Gastroesophageal sphincter (tissue), 4 donors: ENCODE data around the gene DAG1. TPM values are rescaled to one million over a fixed set of nuclear protein-coding genes. Genes with fewer than 3 reads are reported as not detected.

Source experiments
- ATAC-seq: fragments of 150-250 bp; one replicate; pipeline ENCODE4 v1.9.1; 2016; ENCODE audit warnings: mild to moderate bottlenecking, moderate library complexity
- H3K27ac ChIP-seq, 4 donors: fragments of 200-600 bp; sonication (generic) in 3 of 4; 1 replicate in 3 of 4; 2 replicates in 1 of 4; pipeline ENCODE4 v1.5.1; 2016 to 2019
- H3K27me3 ChIP-seq: fragments of 200-600 bp; sonication (generic); one replicate; pipeline ENCODE4 v1.5.1; 2019
- H3K36me3 ChIP-seq, 2 donors: fragments of 200-600 bp; sonication (generic); one replicate each; pipeline ENCODE4 v1.5.1; 2019; ENCODE audit warnings: control low read depth in 1 of 2
- H3K4me1 ChIP-seq, 3 donors: fragments of 200-600 bp; sonication (generic); 1 replicate in 2 of 3; 2 replicates in 1 of 3; pipeline ENCODE4 v1.5.1; 2016 to 2019; ENCODE audit warnings: control low read depth in 2 of 3
- H3K4me3 ChIP-seq, 2 donors: fragments of 200-600 bp; sonication (generic); one replicate each; pipeline ENCODE4 v1.5.1; 2019; ENCODE audit warnings: mild to moderate bottlenecking in 1 of 2, moderate library complexity in 1 of 2
- H3K9me3 ChIP-seq, 3 donors: fragments of 200-600 bp; sonication (generic); one replicate each; pipeline ENCODE4 v1.5.1; 2017 to 2019; ENCODE audit warnings: control low read depth in 2 of 3
- CTCF ChIP-seq, 4 experiments: fragments of 200-600 bp in 2 of 4; fragments of 450-650 bp in 2 of 4; sonication (generic) in 1 of 4; IDR thresholded peaks; one replicate each; pipeline ENCODE4 v1.5.1; 2017 to 2019; ENCODE audit warnings: antibody characterized with exemption in 4 of 4, mild to moderate bottlenecking in 2 of 4, moderate library complexity in 2 of 4
- EP300 ChIP-seq: sonication (generic); formaldehyde crosslinking; IDR thresholded peaks from one replicate; pipeline ENCODE4 v1.6.1; 2017; ENCODE audit warnings: antibody characterized with exemption, mild to moderate bottlenecking
- POLR2A ChIP-seq, 2 donors: fragments of 450-650 bp; IDR thresholded peaks; one replicate each; pipeline ENCODE4 v1.6.1; 2017; ENCODE audit warnings: antibody characterized with exemption in 2 of 2, mild to moderate bottlenecking in 2 of 2, moderate library complexity in 1 of 2
- POLR2AphosphoS5 ChIP-seq: sonication (generic); formaldehyde crosslinking; IDR thresholded peaks from one replicate; pipeline ENCODE4 v1.6.1; 2017; ENCODE audit warnings: antibody characterized with exemption
- WGBS, 2 donors: methylation state at CpG; one replicate each; pipeline ENCODE4 v1.1.5; 2018; ENCODE audit warnings: low coverage in 1 of 2; 5-methylcytosine and 5-hydroxymethylcytosine counted together
- total RNA-seq, 4 donors: library from RNA; depleted of rRNA; stranded (reverse); fragments of >200 nt; gene quantifications; one replicate each; pipeline ENCODE4 v1.1.0, GENCODE V29; 2016

DAG1 gene
- total RNA-seq, 4 donors from 2014 or later, result 74.2 to 195 (median 123) TPM

GRCh38 chr3:49454458-49454857, 15.6 kb upstream of the DAG1 start:
- 100% methylated on average over 2 of the region's 2 CpGs; no CpG with 5 or more reads in 1 of the 2 donors for WGBS, 2 donors
- no peak overlapping the region for H3K4me3 ChIP-seq
- H3K4me1 ChIP-seq, result peaks cover 0 to 10% (median 0%) of the 10 kb centered on the region in 3 donors
- no peak for ATAC-seq
- H3K27ac ChIP-seq, result no peak overlapping the region
- no peak for TF ChIP-seq POLR2AphosphoS5
- TF ChIP-seq CTCF (IDR thresholded peaks at IDR 0.05), result peak in 1 of 4 experiments; percentile 49
- no peak for TF ChIP-seq POLR2A (IDR thresholded peaks at IDR 0.05)
- no peaks in the 10 kb centered on the region for H3K9me3 ChIP-seq
- no peaks in the 10 kb centered on the region for H3K27me3 ChIP-seq
- H3K36me3 ChIP-seq, result no peaks in the 10 kb centered on the region

- no peak overlapping the region for H3K4me3 ChIP-seq
- TF ChIP-seq CTCF (IDR thresholded peaks at IDR 0.05), result no peak
- TF ChIP-seq EP300, result no peak
- TF ChIP-seq POLR2AphosphoS5, result no peak
- no peak for TF ChIP-seq POLR2A (IDR thresholded peaks at IDR 0.05)
- no peaks in the 10 kb centered on the region for H3K9me3 ChIP-seq
- no peak overlapping the region for H3K27ac ChIP-seq
- no peaks in the 10 kb centered on the region for H3K27me3 ChIP-seq
- no peaks in the 10 kb centered on the region for H3K36me3 ChIP-seq
- 56% methylated on average over 3 of the region's 3 CpGs; no CpG with 5 or more reads in 1 of the 2 donors for WGBS, 2 donors
- peaks cover 0 to 10% (median 0%) of the 10 kb centered on the region in 3 donors for H3K4me1 ChIP-seq
- no peak for ATAC-seq
These were observed 15.0 kb upstream of the DAG1 start for GRCh38 chr3:49454898-49455681.

GRCh38 chr3:49456466-49456865, 13.6 kb upstream of the DAG1 start:
- WGBS, 2 donors, result 90% methylated on average over 3 of the region's 3 CpGs; no CpG with 5 or more reads in 1 of the 2 donors
- ATAC-seq, result no peak
- Histone ChIP-seq H3K4me3 (no peak overlapping the region), H3K27me3 (no peaks in the 10 kb centered on the region), H3K9me3 (no peaks in the 10 kb centered on the region), H3K36me3 (no peaks in the 10 kb centered on the region), H3K27ac (no peak overlapping the region), H3K4me1 (peaks cover 0 to 14% (median 0%) of the 10 kb centered on the region in 3 donors)
- TF ChIP-seq POLR2AphosphoS5, result no peak
- TF ChIP-seq POLR2A (IDR thresholded peaks at IDR 0.05), result no peak
- TF ChIP-seq EP300, result no peak
- no peak for TF ChIP-seq CTCF (IDR thresholded peaks at IDR 0.05)

GRCh38 chr3:49460188-49460890, 9.7 kb upstream of the DAG1 start:
- H3K27me3 ChIP-seq, result no peaks in the 10 kb centered on the region
- TF ChIP-seq EP300 (no peak), POLR2AphosphoS5 (no peak), POLR2A (IDR thresholded peaks at IDR 0.05) (no peak), CTCF (IDR thresholded peaks at IDR 0.05) (no peak)
- H3K9me3 ChIP-seq, result no peaks in the 10 kb centered on the region
- no peaks in the 10 kb centered on the region for H3K36me3 ChIP-seq
- ATAC-seq, result no peak
- H3K4me3 ChIP-seq, result no peak overlapping the region
- no peak overlapping the region for H3K27ac ChIP-seq
- H3K4me1 ChIP-seq, result peaks cover 0 to 14% (median 0%) of the 10 kb centered on the region in 3 donors
- no CpG with 5 or more reads among the region's 2 CpGs for WGBS, 2 donors
